ENCODE data around the gene MTHFD1L. TPM values are rescaled to one million over a fixed set of nuclear protein-coding genes. Genes with fewer than 3 reads are reported as not detected.
"Not testable (repeated sequence)": the region's sequence is repeated elsewhere in the genome, so short reads cannot be mapped to it uniquely, and the experiment has no call there.

MTHFD1L gene
- total RNA-seq, 6 experiments from 2014 or later = 67.5 to 88.7 (median 80.9) TPM

DNA sequence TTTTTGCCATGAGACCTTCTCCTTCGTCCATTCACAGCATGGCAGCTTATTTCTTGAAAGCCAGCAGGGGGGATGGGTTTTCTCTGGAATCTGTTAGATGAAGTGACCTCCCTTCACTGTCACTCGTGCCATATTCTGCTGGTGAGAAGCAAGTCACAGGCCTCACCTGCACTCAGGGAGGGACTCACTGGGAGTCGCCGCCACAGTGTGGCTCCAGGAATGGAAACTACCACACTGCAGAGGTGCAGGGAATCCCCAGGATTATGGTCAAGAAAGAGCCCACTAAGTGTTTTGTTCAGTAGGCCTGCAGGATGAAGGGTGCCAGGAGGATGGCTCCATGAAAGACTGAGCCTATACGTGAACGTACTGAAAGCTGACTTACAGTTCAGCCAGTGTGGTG, 213.2 kb downstream of the MTHFD1L start:
- no peak overlapping the region for H3K27ac Mint-ChIP-seq
- H3K9me3 Mint-ChIP-seq = no peaks in the 10 kb centered on the region
- no peak overlapping the region for H3K4me3 Mint-ChIP-seq
- peaks cover 51% of the 10 kb centered on the region for H3K36me3 Mint-ChIP-seq (ENCODE audit: low read depth)
- H3K4me1 Mint-ChIP-seq (ENCODE audit: low read depth) = peaks cover 13% of the 10 kb centered on the region
- H3K27me3 Mint-ChIP-seq (ENCODE audit: insufficient read depth) = peaks cover 2% of the 10 kb centered on the region; the same call in 1 of the 2 replicates
- TF ChIP-seq CTCF (IDR thresholded peaks at IDR 0.05) = no peak
- DNase-seq = no peak

GRCh38 chr6:151081656-151082055, 216.2 kb downstream of the MTHFD1L start:
- no peak for TF ChIP-seq CTCF (IDR thresholded peaks at IDR 0.05)
- H3K4me1 Mint-ChIP-seq (ENCODE audit: low read depth) = peaks cover 11% of the 10 kb centered on the region
- H3K27me3 Mint-ChIP-seq (ENCODE audit: insufficient read depth) = peaks cover 2% of the 10 kb centered on the region; the same call in 1 of the 2 replicates
- H3K9me3 Mint-ChIP-seq = no peaks in the 10 kb centered on the region
- no peak overlapping the region for H3K4me3 Mint-ChIP-seq
- no peak for DNase-seq
- H3K36me3 Mint-ChIP-seq (ENCODE audit: low read depth) = peaks cover 31% of the 10 kb centered on the region
- peak overlapping the region; percentile 63 for H3K27ac Mint-ChIP-seq

- no peak for DNase-seq
Measured at GRCh38 chr6:151082079-151082478, 216.6 kb downstream of the MTHFD1L start.

GRCh38 chr6:151084275-151084674, 218.8 kb downstream of the MTHFD1L start:
- Mint-ChIP-seq H3K27me3 (ENCODE audit: insufficient read depth) (peaks cover 2% of the 10 kb centered on the region; the same call in 1 of the 2 replicates), H3K36me3 (ENCODE audit: low read depth) (peaks cover 10% of the 10 kb centered on the region), H3K4me3 (no peak overlapping the region), H3K4me1 (ENCODE audit: low read depth) (peaks cover 11% of the 10 kb centered on the region), H3K9me3 (no peaks in the 10 kb centered on the region), H3K27ac (no peak overlapping the region)
- TF ChIP-seq CTCF (IDR thresholded peaks at IDR 0.05) = no peak
- no peak for DNase-seq

More at GRCh38 chr6:151082079-151082478, 216.6 kb downstream of the MTHFD1L start:
- H3K36me3 Mint-ChIP-seq (ENCODE audit: low read depth) = peaks cover 27% of the 10 kb centered on the region
- H3K4me1 Mint-ChIP-seq (ENCODE audit: low read depth) = peaks cover 11% of the 10 kb centered on the region
- no peaks in the 10 kb centered on the region for H3K9me3 Mint-ChIP-seq
- H3K27me3 Mint-ChIP-seq (ENCODE audit: insufficient read depth) = peaks cover 2% of the 10 kb centered on the region; the same call in 1 of the 2 replicates
- no peak overlapping the region for H3K4me3 Mint-ChIP-seq
- TF ChIP-seq CTCF (IDR thresholded peaks at IDR 0.05) = no peak
- peak overlapping the region; percentile 63; the same call in 1 of the 2 replicates for H3K27ac Mint-ChIP-seq

GRCh38 chr6:151087055-151087454, 221.6 kb downstream of the MTHFD1L start:
- not testable (repeated sequence) for H3K4me3 Mint-ChIP-seq; H3K27ac Mint-ChIP-seq; DNase-seq; H3K4me1 Mint-ChIP-seq (ENCODE audit: low read depth); H3K9me3 Mint-ChIP-seq; H3K36me3 Mint-ChIP-seq (ENCODE audit: low read depth); H3K27me3 Mint-ChIP-seq (ENCODE audit: insufficient read depth)

DNA sequence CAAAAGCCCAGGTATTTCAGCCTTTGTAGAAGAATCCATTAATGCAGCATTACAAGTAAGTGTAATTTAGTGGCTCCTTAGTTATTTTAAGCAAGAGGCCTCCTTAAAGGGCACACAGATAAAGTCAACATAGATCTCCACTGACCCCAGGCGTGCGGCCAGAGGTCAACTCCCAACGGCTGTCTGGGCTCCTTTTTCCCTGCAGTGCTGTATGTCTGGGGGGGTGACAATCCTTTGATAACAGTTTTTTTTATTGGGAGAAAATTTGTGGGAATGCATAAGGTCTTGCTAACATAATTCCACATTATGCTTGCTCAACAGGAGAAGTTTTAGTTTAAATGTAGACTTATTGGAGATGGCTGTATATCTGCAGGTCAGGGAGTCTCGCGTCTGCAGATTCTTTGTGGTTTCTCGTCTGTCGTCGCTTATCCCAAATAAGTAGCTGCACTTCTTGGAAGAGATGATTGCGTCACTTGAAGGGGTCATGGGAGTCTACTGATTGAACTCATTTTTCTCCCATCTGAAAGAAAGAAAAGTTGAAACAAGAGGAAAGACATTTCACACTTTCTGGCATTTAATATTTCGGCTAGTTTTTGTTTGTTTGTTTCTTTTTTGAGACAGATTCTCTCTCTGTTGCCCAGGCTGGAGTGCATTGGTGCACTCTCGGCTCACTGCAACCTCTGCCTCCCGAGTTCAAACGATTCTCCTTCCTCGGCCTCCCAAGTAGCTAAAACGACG, 222.5 kb downstream of the MTHFD1L start:
- H3K4me3 Mint-ChIP-seq = no peak overlapping the region
- no peak for DNase-seq
- H3K9me3 Mint-ChIP-seq = no peaks in the 10 kb centered on the region
- peaks cover 11% of the 10 kb centered on the region for H3K36me3 Mint-ChIP-seq (ENCODE audit: low read depth)
- peaks cover 14% of the 10 kb centered on the region; the same call in 1 of the 2 replicates for H3K4me1 Mint-ChIP-seq (ENCODE audit: low read depth)
- H3K27me3 Mint-ChIP-seq (ENCODE audit: insufficient read depth) = no peaks in the 10 kb centered on the region; the same call in 1 of the 2 replicates
- no peak overlapping the region for H3K27ac Mint-ChIP-seq
- no peak for TF ChIP-seq CTCF (IDR thresholded peaks at IDR 0.05)
